Measurements from ENCODE around the gene ACP2. TPM values are rescaled to one million over a fixed set of nuclear protein-coding genes. Genes with fewer than 3 reads are reported as not detected.

ACP2 gene
- total RNA-seq = 10 to 100 TPM; 11.1 to 14.8 TPM

- Mint-ChIP-seq H3K27ac (peak within 1 kb of the TSS; percentile 98), H3K4me3 (peak within 1 kb of the TSS; percentile 98), H3K27me3 (no peaks in the 10 kb centered on the region), H3K9me3 (no peaks in the 10 kb centered on the region), H3K4me1 (no peaks in the 10 kb centered on the region), H3K36me3 (ENCODE audit: low read depth) (peaks cover 34% of the 10 kb centered on the region)
- ATAC-seq (replicated peaks) = peak; percentile 97
These were observed at the start of gene ACP2 for GRCh38 chr11:47248664-47249377. ACP2 (minus strand) TSS chr11:47248814; CDS start chr11:47248789, 25 bp downstream.

- peak overlapping the region; percentile 58 for H3K27ac Mint-ChIP-seq
- H3K27me3 Mint-ChIP-seq = no peaks in the 10 kb centered on the region
- no peaks in the 10 kb centered on the region for H3K9me3 Mint-ChIP-seq
- no peak for ATAC-seq (replicated peaks)
- no peak overlapping the region for H3K4me3 Mint-ChIP-seq
- H3K4me1 Mint-ChIP-seq = no peaks in the 10 kb centered on the region
- H3K36me3 Mint-ChIP-seq (ENCODE audit: low read depth) = peaks cover 100% of the 10 kb centered on the region
These were observed 47.4 kb upstream of the ACP2 start for GRCh38 chr11:47296045-47296444.

- H3K9me3 Mint-ChIP-seq = no peaks in the 10 kb centered on the region
- H3K4me1 Mint-ChIP-seq = no peaks in the 10 kb centered on the region
- H3K27ac Mint-ChIP-seq = peak overlapping the region; percentile 58
- ATAC-seq (replicated peaks) = no peak
- no peak overlapping the region for H3K4me3 Mint-ChIP-seq
- H3K27me3 Mint-ChIP-seq = no peaks in the 10 kb centered on the region
- peaks cover 100% of the 10 kb centered on the region for H3K36me3 Mint-ChIP-seq (ENCODE audit: low read depth)
These were observed 46.8 kb upstream of the ACP2 start for GRCh38 chr11:47295385-47295784.

- Mint-ChIP-seq H3K4me3 (no peak overlapping the region), H3K4me1 (no peaks in the 10 kb centered on the region), H3K36me3 (ENCODE audit: low read depth) (peaks cover 100% of the 10 kb centered on the region), H3K27me3 (no peaks in the 10 kb centered on the region), H3K27ac (no peak overlapping the region), H3K9me3 (no peaks in the 10 kb centered on the region)
- no peak for ATAC-seq (replicated peaks)
These were observed 41.2 kb upstream of the ACP2 start for GRCh38 chr11:47289856-47290255.

- H3K4me3 Mint-ChIP-seq = no peak overlapping the region
- H3K27ac Mint-ChIP-seq = no peak overlapping the region
- H3K4me1 Mint-ChIP-seq = no peaks in the 10 kb centered on the region
- ATAC-seq (replicated peaks) = no peak
- H3K27me3 Mint-ChIP-seq = no peaks in the 10 kb centered on the region
- H3K36me3 Mint-ChIP-seq (ENCODE audit: low read depth) = peaks cover 100% of the 10 kb centered on the region
- H3K9me3 Mint-ChIP-seq = no peaks in the 10 kb centered on the region
These were observed 39.5 kb upstream of the ACP2 start for GRCh38 chr11:47288066-47288465.

GRCh38 chr11:47285969-47286770, 37.6 kb upstream of the ACP2 start:
- H3K27ac Mint-ChIP-seq = peak overlapping the region; percentile 31
- H3K36me3 Mint-ChIP-seq (ENCODE audit: low read depth) = peaks cover 100% of the 10 kb centered on the region
- no peaks in the 10 kb centered on the region for H3K4me1 Mint-ChIP-seq
- no peak overlapping the region for H3K4me3 Mint-ChIP-seq
- no peaks in the 10 kb centered on the region for H3K27me3 Mint-ChIP-seq
- no peak for ATAC-seq (replicated peaks)
- no peaks in the 10 kb centered on the region for H3K9me3 Mint-ChIP-seq

- no peaks in the 10 kb centered on the region for H3K9me3 Mint-ChIP-seq
- H3K36me3 Mint-ChIP-seq (ENCODE audit: low read depth) = peaks cover 100% of the 10 kb centered on the region
- no peak for ATAC-seq (replicated peaks)
- no peak overlapping the region for H3K27ac Mint-ChIP-seq
- no peaks in the 10 kb centered on the region for H3K27me3 Mint-ChIP-seq
- H3K4me3 Mint-ChIP-seq = no peak overlapping the region
- no peaks in the 10 kb centered on the region for H3K4me1 Mint-ChIP-seq
These were observed 35.5 kb upstream of the ACP2 start for GRCh38 chr11:47284151-47284550.

GRCh38 chr11:47282462-47282861, 33.8 kb upstream of the ACP2 start:
- Mint-ChIP-seq H3K9me3 (no peaks in the 10 kb centered on the region), H3K27me3 (no peaks in the 10 kb centered on the region), H3K4me1 (no peaks in the 10 kb centered on the region), H3K36me3 (ENCODE audit: low read depth) (peaks cover 100% of the 10 kb centered on the region), H3K27ac (peak overlapping the region; percentile 20), H3K4me3 (no peak overlapping the region)
- ATAC-seq (replicated peaks) = no peak

GRCh38 chr11:47280860-47281259, 32.2 kb upstream of the ACP2 start:
- Mint-ChIP-seq H3K9me3 (no peaks in the 10 kb centered on the region), H3K27me3 (no peaks in the 10 kb centered on the region), H3K4me3 (no peak overlapping the region), H3K4me1 (no peaks in the 10 kb centered on the region), H3K36me3 (ENCODE audit: low read depth) (peaks cover 100% of the 10 kb centered on the region), H3K27ac (no peak overlapping the region)
- no peak for ATAC-seq (replicated peaks)

GRCh38 chr11:47280099-47280498, 31.5 kb upstream of the ACP2 start:
- Mint-ChIP-seq H3K4me3 (no peak overlapping the region), H3K27ac (no peak overlapping the region), H3K4me1 (no peaks in the 10 kb centered on the region), H3K9me3 (no peaks in the 10 kb centered on the region), H3K36me3 (ENCODE audit: low read depth) (peaks cover 100% of the 10 kb centered on the region), H3K27me3 (no peaks in the 10 kb centered on the region)
- no peak for ATAC-seq (replicated peaks)

GRCh38 chr11:47278769-47279168, 30.2 kb upstream of the ACP2 start:
- no peak for ATAC-seq (replicated peaks)
- no peaks in the 10 kb centered on the region for H3K9me3 Mint-ChIP-seq
- H3K27me3 Mint-ChIP-seq = no peaks in the 10 kb centered on the region
- H3K27ac Mint-ChIP-seq = no peak overlapping the region
- peaks cover 100% of the 10 kb centered on the region for H3K36me3 Mint-ChIP-seq (ENCODE audit: low read depth)
- H3K4me3 Mint-ChIP-seq = no peak overlapping the region
- no peaks in the 10 kb centered on the region for H3K4me1 Mint-ChIP-seq

- no peak for ATAC-seq (replicated peaks)
- H3K27ac Mint-ChIP-seq = no peak overlapping the region
- H3K36me3 Mint-ChIP-seq (ENCODE audit: low read depth) = peaks cover 100% of the 10 kb centered on the region
- no peaks in the 10 kb centered on the region for H3K4me1 Mint-ChIP-seq
- H3K4me3 Mint-ChIP-seq = no peak overlapping the region
- H3K27me3 Mint-ChIP-seq = no peaks in the 10 kb centered on the region
- H3K9me3 Mint-ChIP-seq = no peaks in the 10 kb centered on the region
These were observed 29.4 kb upstream of the ACP2 start for GRCh38 chr11:47278058-47278457.

GRCh38 chr11:47276923-47277322, 28.3 kb upstream of the ACP2 start:
- peaks cover 93% of the 10 kb centered on the region for H3K36me3 Mint-ChIP-seq (ENCODE audit: low read depth)
- peaks cover 11% of the 10 kb centered on the region for H3K4me1 Mint-ChIP-seq
- H3K27me3 Mint-ChIP-seq = no peaks in the 10 kb centered on the region
- no peak for ATAC-seq (replicated peaks)
- H3K4me3 Mint-ChIP-seq = no peak overlapping the region
- H3K27ac Mint-ChIP-seq = no peak overlapping the region
- H3K9me3 Mint-ChIP-seq = no peaks in the 10 kb centered on the region

- no peaks in the 10 kb centered on the region for H3K9me3 Mint-ChIP-seq
- no peak overlapping the region for H3K27ac Mint-ChIP-seq
- no peaks in the 10 kb centered on the region for H3K27me3 Mint-ChIP-seq
- ATAC-seq (replicated peaks) = no peak
- H3K4me1 Mint-ChIP-seq = peaks cover 19% of the 10 kb centered on the region
- peaks cover 79% of the 10 kb centered on the region for H3K36me3 Mint-ChIP-seq (ENCODE audit: low read depth)
- H3K4me3 Mint-ChIP-seq = no peak overlapping the region
These were observed 26.1 kb upstream of the ACP2 start for GRCh38 chr11:47274495-47275235.
